Vagina (tissue), 2 donors: ENCODE results near the gene PPP1R3F. TPM values are rescaled to one million over a fixed set of nuclear protein-coding genes. Genes with fewer than 3 reads are reported as not detected.

Experiments used
- DNase-seq, 2 donors: peaks; one replicate each; pipeline ENCODE4 v3.0.0-alpha.2; 2017; ENCODE audit errors: extremely low spot score in 2 of 2
- H3K27ac ChIP-seq: fragments of 200-600 bp; sonication (generic); one replicate; pipeline ENCODE4 v1.5.1; 2019
- H3K27me3 ChIP-seq: fragments of 200-600 bp; sonication (generic); one replicate; pipeline ENCODE4 v1.5.1; 2019
- H3K36me3 ChIP-seq, 2 donors: fragments of 200-600 bp; sonication (generic); one replicate each; pipeline ENCODE4 v1.5.1; 2017 to 2019
- H3K4me1 ChIP-seq: fragments of 200-600 bp; sonication (generic); one replicate; pipeline ENCODE4 v1.5.1; 2019
- H3K4me3 ChIP-seq, 2 donors: fragments of 200-600 bp; sonication (generic); 1 replicate in 1 of 2; 2 replicates in 1 of 2; pipeline ENCODE4 v1.5.1; 2016 to 2019
- H3K9me3 ChIP-seq: fragments of 200-600 bp; sonication (generic); one replicate; pipeline ENCODE4 v1.5.1; 2019
- POLR2A ChIP-seq, 2 donors: fragments of 450-650 bp; IDR thresholded peaks; one replicate each; pipeline ENCODE4 v1.6.1; 2017; ENCODE audit warnings: antibody characterized with exemption in 2 of 2, mild to moderate bottlenecking in 2 of 2, moderate library complexity in 2 of 2
- POLR2AphosphoS5 ChIP-seq, 2 donors: sonication (generic); formaldehyde crosslinking; IDR thresholded peaks; one replicate each; pipeline ENCODE4 v1.9.0; 2017; ENCODE audit warnings: antibody characterized with exemption in 2 of 2, mild to moderate bottlenecking in 2 of 2, low read depth in 1 of 2; ENCODE audit not compliant: insufficient read depth in 1 of 2
- intact Hi-C: fragments of 100-400 bp; cut with DNase I; formaldehyde crosslinking; loops from one replicate; pipeline ENCODE4 v1.15.1; 2023
- total RNA-seq: library from RNA; depleted of rRNA; stranded (reverse); fragments of >200 nt; gene quantifications from one replicate; pipeline ENCODE4 v1.2.3, GENCODE V29; 2016
- TF ChIP-seq, protein P1 (sequence below), 3 experiments: fragments of 450-650 bp in 2 of 3; fragments of 200-600 bp in 1 of 3; sonication (generic) in 1 of 3; IDR thresholded peaks; one replicate each; pipeline ENCODE4 v1.5.1; 2017 to 2019; ENCODE audit warnings: antibody characterized with exemption in 3 of 3, mild to moderate bottlenecking in 2 of 3, moderate library complexity in 2 of 3

PPP1R3F gene
- total RNA-seq, 1 donor from 2014 or later, result 18.9 TPM

- TF ChIP-seq POLR2AphosphoS5 (IDR thresholded peaks at IDR 0.05; ENCODE audit: insufficient read depth in 1 of 2, low read depth in 1 of 2) (no peak), POLR2A (IDR thresholded peaks at IDR 0.05) (no peak)
- TF ChIP-seq, protein P1, sequence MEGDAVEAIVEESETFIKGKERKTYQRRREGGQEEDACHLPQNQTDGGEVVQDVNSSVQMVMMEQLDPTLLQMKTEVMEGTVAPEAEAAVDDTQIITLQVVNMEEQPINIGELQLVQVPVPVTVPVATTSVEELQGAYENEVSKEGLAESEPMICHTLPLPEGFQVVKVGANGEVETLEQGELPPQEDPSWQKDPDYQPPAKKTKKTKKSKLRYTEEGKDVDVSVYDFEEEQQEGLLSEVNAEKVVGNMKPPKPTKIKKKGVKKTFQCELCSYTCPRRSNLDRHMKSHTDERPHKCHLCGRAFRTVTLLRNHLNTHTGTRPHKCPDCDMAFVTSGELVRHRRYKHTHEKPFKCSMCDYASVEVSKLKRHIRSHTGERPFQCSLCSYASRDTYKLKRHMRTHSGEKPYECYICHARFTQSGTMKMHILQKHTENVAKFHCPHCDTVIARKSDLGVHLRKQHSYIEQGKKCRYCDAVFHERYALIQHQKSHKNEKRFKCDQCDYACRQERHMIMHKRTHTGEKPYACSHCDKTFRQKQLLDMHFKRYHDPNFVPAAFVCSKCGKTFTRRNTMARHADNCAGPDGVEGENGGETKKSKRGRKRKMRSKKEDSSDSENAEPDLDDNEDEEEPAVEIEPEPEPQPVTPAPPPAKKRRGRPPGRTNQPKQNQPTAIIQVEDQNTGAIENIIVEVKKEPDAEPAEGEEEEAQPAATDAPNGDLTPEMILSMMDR (IDR thresholded peaks at IDR 0.05), result no peak
- no peak overlapping the region for H3K27ac ChIP-seq
- intact Hi-C loops, result loop anchor here (10.0 kb wide), 1 partner anchor 72 kb away; no protein-coding TSS in a partner anchor
- peaks cover 14% of the 10 kb centered on the region for H3K4me1 ChIP-seq
- no peak overlapping the region for H3K4me3 ChIP-seq
- H3K9me3 ChIP-seq, result no peaks in the 10 kb centered on the region
- no peak for DNase-seq
- no peaks in the 10 kb centered on the region for H3K36me3 ChIP-seq
- H3K27me3 ChIP-seq, result no peaks in the 10 kb centered on the region
Measured at GRCh38 chrX:49266523-49267445, 2.8 kb upstream of the PPP1R3F start.

GRCh38 chrX:49268702-49269009 is 937 bp upstream of the PPP1R3F start:
- intact Hi-C loops, result loop anchor here (10.0 kb wide), 1 partner anchor 74 kb away; no protein-coding TSS in a partner anchor
- Histone ChIP-seq H3K4me3 (peak overlapping the region; percentile 39 to 62), H3K9me3 (no peaks in the 10 kb centered on the region), H3K27ac (peak overlapping the region; percentile 85), H3K36me3 (no peaks in the 10 kb centered on the region), H3K27me3 (no peaks in the 10 kb centered on the region), H3K4me1 (peaks cover 23% of the 10 kb centered on the region)
- DNase-seq, result peak in 1 of 2 donors; percentile 90
- TF ChIP-seq POLR2AphosphoS5 (IDR thresholded peaks at IDR 0.05; ENCODE audit: insufficient read depth in 1 of 2, low read depth in 1 of 2) (no peak), POLR2A (IDR thresholded peaks at IDR 0.05) (no peak)
- TF ChIP-seq, protein P1 (IDR thresholded peaks at IDR 0.05), result no peak

DNA sequence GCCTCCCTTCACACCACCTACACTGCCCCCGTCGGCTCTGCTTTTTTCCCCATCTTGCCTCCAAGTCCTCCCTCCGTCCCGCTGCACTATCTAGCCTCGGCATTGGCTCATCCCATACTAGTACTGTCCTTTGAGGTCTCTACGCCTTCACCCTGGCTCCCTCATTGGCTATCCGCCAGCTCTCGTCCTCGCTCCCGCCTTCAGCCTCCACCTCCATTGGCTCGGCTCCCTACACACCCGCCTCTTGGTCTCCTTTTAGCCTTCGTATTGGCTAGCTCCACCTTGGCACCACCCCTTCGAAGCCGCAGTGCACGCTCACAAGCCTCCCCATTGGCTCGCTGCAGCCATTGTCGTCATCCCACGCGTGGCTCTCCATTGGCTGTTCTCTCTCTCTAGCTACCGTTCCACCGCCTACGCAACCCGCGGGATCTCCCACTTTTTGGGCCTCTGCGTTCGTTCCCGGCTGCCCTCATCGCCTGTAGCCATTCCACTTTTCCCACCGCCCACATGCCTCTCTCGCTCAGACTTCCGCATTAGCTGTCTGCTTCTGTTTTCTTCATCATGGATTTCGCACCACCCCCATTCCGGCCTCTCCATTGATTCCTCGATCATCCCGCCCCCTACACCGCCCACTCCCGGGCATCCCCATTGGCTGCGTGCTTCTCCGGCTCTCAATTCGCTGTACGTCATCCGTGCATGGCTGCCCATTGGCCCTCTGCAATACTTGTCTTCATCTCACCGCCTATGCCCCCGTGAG is 405 bp upstream of the PPP1R3F start:
- H3K4me3 ChIP-seq, result peak overlapping the region; percentile 62 to 73
- intact Hi-C loops, result loop anchor here (10.0 kb wide), 1 partner anchor 74 kb away; no protein-coding TSS in a partner anchor
- H3K36me3 ChIP-seq, result no peaks in the 10 kb centered on the region
- H3K27me3 ChIP-seq, result no peaks in the 10 kb centered on the region
- DNase-seq, result peak in 1 of 2 donors; percentile 98
- H3K4me1 ChIP-seq, result peaks cover 23% of the 10 kb centered on the region
- peak overlapping the region; percentile 85 for H3K27ac ChIP-seq
- no peaks in the 10 kb centered on the region for H3K9me3 ChIP-seq
- TF ChIP-seq, protein P1 (IDR thresholded peaks at IDR 0.05), result no peak
- peak in 1 of 2 donors; percentile 20 for TF ChIP-seq POLR2A (IDR thresholded peaks at IDR 0.05)
- peak; percentile 50 to 76 for TF ChIP-seq POLR2AphosphoS5 (IDR thresholded peaks at IDR 0.05; ENCODE audit: insufficient read depth in 1 of 2, low read depth in 1 of 2)

GRCh38 chrX:49270249-49270921 is 792 bp downstream of the PPP1R3F start:
- intact Hi-C loops, result no loop called here
- Histone ChIP-seq H3K27ac (peak overlapping the region; percentile 85), H3K9me3 (no peaks in the 10 kb centered on the region), H3K4me3 (peak overlapping the region; percentile 62 to 73), H3K4me1 (peaks cover 23% of the 10 kb centered on the region), H3K27me3 (no peaks in the 10 kb centered on the region), H3K36me3 (no peaks in the 10 kb centered on the region)
- DNase-seq, result no peak
- TF ChIP-seq POLR2AphosphoS5 (IDR thresholded peaks at IDR 0.05; ENCODE audit: insufficient read depth in 1 of 2, low read depth in 1 of 2), result peak in 1 of 2 donors; percentile 27
- TF ChIP-seq, protein P1 (IDR thresholded peaks at IDR 0.05), result no peak
